Amygdala (tissue), 56 donors: ENCODE measurements around the gene TRIP6.
"Not testable (repeated sequence)": the region's sequence is repeated elsewhere in the genome, so short reads cannot be mapped to it uniquely, and the experiment has no call there.

ENCODE experiments used
- DNase-seq, 56 donors: peaks; one replicate each; lab custom pipeline; 2025; lab: John Stamatoyannopoulos, UW

The TRIP6 gene

DNA sequence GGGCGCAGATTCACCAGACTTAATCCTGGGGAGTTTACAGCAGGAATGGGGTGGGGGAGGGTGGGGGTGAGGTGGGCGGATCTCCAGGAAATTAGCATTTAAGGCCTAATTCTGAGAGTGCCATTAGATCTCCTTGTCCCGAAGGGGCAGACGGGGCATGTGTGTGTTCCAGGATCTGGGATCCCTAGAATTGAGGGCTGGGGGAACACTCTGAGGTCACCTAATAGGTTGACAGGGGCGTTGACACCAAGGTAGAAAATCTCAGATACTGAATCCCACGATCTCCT, 30.4 kb upstream of the TRIP6 start:
- no peak for DNase-seq

DNA sequence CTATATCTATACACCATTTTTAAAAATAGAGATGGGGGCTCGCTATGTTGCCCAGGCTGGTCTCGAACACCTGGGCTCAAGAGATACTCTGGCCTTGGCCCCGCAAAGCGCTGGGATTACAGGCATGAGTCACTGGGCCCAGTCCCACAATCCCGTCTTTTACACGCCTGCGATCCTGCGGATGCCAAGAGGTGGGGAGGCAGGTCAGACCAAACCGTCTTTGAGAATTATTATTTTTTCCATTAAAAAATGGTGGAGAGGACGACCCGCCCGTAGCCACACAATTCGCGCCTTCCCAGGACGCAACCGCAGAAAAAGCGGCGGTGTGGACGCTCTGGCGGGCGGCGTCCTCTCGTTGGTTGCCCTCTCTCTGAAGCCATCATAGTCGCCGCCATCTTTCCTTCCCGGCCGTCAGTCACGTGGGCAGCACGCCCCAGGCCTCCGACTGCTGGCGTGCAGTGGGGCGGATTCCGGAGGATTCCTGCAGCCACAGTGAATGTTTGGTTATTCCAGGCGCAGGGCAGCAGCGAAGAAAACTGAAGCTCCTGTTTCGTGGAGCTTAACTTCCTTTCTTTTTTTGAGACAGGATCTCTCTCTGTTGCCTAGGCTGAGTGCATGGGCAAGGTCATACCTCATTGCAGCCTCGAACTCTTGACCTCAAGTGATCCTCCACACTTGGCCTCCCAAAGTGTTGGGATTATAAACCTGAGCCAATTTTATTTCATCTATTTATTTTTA, 29.9 kb upstream of the TRIP6 start:
- DNase-seq: peak; percentile 43 to 94 (median 84)

DNA sequence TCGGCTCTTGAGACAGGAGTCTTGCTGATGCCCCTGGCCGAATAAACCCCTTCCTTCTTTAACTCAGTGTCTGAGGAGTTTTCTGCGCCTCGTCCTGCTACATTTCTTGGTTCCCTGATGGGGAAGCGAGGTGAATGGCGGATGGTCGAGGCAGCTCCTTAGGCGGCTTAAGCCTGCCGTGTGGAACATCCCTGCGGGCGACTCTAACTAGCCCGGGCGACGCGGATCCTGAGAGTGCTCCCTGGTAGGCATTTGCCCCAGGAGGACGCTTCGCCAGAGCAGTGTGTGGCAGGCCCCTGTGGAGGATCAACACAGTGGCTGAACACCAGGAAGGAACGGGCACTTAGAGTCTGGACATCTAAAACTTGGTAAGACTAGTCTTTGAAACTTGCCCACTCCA, 27.8 kb upstream of the TRIP6 start:
- no peak for DNase-seq

DNA sequence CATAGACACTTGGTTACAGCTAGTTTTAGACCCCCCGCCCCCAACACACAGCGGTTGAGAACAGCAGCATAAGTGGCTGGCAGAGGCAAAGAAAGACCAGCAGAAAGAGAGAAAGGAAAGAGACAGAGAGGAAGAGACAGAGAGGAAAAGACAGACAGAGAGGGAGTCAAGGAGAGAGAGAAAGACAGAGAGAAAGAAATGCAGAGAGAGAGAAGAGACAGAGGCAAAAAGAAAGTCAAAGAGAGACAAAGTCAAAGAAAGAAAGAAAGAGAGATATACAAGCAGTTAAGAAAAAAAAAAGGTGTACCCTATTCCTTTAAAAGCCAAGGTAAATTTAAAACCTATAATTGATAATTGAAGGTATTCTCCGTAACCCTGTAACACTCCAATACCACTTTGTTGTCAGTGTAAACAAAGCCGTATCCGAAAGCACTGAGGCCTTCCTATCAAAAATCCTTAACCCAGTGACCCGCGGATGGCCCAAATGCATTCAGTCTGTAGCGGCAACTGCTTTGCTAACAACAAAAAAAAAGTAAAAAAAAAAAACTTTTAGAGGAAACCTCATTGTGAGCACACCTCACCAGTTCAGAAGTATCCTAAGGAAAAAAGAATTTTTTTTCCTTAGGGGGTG, 26.6 kb upstream of the TRIP6 start:
- DNase-seq: no peak

DNA sequence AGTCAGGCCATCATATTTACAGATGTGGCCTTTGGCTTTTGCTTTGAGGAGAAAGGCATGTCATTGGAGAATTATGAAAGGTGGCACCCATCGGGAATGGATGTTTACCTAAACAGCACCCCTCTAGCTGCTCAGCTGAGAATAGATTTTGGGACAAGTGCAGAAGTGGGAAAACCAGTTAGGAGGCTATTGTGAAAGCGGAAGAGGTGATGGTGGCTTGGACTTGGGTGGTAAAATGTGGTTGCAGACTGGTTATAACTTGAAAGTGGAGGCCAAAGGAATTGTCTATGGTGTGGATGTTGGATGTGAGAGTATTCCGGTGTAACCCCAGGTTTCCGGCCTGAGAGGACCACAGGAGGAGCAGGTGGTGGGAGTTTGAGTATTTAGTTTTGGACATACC, 19.8 kb upstream of the TRIP6 start:
- DNase-seq: no peak

DNA sequence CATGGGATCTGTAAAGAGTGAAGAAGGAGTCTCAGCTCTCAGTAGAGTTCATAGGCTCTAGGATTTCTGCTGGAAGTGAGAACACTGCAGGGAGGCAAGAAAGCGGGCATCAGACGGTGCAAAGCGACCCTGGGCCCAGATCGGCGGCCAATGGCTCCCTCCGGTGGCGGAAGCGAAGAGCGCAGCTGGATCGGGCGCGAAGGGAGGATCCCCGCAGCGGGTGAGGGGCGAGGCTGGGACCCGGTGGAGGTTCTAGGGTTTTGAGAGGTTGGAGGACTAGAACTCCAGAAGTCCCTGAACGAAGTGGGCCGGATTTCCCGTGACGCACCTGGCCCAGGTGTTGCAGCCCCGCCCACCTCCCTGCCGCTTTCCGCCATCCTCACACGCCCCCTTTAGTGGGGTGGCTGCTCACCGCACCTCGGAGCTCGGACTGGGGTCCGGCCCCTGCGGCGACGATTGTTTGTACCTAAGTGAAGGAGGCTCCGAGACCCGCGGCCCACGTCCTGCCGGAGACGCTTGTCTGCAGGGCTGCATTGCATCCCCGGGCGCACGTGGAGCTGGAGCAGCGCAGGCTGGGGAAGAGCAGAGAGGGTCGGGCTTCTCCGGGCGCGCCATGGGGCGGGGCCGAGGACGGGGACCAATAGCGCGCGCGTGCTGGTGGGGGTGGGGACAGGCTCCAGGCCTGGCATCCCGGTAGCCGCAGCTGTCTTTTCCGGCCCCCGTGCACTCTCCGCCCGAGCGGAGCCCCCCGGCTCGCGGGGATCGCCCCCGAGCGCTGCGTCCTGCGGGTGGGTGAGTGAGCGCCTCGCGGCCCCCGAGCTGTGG, 14.9 kb upstream of the TRIP6 start, which contains the start of gene SLC12A9:
Gene SLC12A9 (plus strand): TSS at position 666 of the 825 bp plus-strand sequence. CDS start 1,485 bp downstream, outside the sequence.
- DNase-seq: peak; percentile 9 to 90 (median 78)

DNA sequence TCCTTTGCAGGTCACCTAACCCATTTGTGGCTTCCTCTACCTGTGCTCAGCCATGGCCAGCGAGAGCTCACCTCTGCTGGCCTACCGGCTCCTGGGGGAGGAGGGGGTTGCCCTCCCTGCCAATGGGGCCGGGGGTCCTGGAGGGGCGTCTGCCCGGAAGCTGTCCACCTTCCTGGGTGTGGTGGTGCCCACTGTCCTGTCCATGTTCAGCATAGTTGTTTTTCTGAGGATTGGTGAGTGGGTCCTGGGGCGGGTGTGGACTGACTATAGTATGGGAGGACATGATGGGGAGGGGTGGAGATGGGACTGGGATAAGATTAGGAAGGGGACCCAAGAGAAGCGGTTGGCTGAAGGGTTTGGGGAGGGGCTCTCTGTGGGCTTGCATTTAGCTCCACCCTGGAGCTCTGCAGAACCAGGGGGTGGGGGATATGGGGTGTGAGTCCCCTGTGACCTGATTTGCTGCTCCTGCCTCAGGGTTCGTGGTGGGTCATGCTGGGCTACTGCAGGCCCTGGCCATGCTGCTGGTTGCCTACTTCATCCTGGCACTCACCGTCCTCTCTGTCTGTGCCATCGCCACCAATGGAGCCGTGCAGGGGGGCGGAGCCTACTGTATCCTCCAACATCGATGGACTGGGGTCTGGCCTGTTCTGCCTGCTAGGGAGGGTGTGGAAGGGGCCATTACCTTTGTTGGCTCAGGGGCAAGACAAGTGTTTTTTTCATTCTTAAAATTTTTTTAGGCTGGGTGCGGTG, 12.9 kb upstream of the TRIP6 start:
- no peak for DNase-seq

DNA sequence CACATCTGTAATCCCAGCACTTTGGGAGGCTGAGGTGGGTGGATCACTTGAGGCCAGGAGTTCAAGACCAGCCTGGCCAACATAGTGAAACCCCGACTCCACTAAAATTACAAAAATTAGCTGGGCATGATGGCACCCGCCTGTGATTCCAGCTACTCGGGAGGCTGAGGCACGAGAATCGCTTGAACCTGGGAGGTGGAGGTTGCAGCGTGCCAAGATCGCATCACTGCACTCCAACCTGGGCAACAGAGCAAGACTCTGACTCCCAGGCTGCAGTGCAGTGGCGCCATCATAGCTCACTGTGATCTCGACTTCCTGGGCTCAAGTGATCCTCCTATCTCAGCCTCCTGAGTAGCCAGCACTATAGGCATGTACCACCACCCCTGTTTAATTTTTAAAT, 12.3 kb upstream of the TRIP6 start:
- not testable (repeated sequence) for DNase-seq

DNA sequence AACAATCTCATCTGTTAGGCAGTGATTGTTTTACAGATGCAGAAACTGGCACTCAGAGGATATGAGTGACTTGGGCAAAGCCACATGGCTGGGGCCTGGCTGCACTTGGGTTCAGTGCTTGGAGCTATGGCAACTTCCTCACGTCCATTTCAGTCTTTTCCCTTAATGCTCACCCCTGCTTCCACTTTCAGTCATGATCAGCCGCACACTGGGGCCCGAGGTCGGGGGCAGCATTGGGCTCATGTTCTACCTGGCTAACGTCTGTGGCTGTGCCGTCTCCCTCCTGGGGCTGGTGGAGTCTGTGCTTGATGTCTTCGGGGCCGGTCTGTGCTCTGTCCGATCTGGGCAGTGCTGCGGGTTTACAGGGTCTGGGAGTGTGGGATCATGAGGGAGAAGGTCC, 11.7 kb upstream of the TRIP6 start:
- no peak for DNase-seq

DNA sequence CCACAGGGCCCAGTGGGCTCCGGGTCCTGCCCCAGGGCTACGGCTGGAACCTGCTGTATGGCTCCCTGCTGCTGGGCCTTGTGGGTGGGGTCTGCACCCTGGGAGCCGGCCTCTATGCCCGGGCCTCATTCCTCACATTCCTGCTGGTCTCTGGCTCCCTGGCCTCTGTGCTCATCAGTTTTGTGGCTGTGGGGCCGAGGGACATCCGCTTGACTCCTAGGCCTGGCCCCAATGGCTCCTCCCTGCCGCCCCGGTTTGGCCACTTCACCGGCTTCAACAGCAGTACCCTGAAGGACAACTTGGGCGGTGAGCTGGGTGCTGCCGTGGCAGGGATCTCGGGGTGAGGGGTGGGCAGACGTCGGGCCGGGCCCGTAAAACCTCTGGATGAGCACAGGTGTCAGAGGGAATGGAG, 10.3 kb upstream of the TRIP6 start:
- no peak for DNase-seq

DNA sequence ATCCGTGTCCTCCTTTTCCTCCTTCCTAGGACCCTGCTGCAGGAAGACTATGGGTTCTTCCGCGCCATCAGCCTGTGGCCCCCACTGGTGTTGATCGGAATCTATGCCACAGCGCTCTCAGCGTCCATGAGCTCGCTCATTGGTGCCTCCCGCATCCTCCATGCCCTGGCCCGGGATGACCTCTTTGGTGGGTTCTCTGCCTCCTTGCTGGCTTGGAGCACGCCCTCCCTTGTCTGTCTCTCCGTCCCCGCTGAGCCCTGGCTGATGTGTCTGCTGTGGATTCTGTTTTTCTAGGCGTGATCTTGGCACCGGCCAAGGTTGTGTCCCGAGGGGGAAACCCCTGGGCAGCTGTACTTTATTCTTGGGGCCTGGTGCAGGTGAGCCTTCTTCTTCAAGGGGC, 7.3 kb upstream of the TRIP6 start:
- no peak for DNase-seq

DNA sequence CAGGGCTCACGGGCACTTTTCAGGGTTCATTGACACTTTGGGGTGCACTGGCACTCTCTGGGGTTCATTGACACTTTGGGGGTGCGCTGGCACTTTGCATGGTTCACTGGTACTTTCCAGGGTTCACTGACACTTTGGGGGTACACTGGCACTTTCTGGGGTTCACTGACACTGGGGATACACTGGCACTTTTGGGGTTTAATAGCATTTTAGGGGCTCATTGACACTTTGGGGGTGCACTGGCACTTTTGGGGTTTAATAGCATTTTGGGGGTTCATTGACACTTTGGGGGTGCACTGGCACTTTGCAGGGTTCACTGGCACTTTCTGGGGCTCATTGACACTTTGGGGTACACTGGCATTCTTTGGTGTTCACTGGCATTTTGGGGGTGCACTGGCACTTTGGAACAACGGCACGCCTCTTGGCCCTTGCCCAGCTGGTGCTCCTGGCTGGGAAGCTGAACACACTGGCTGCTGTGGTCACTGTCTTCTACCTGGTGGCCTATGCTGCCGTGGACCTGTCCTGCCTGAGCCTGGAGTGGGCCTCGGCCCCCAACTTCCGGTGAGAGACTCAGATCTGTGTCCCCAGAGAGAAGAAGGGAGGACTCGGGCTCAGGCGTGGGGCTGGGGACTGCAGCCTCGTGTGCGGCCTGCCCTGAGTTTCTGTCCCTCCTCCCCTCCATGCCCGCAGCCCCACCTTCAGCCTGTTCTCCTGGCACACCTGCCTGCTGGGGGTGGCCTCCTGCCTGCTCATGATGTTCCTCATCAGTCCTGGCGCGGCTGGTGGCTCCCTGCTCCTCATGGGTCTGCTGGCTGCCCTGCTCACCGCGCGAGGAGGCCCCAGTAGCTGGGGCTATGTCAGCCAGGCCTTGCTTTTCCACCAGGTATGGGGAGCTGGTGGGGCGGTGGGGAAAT, 6.2 kb upstream of the TRIP6 start:
- no peak for DNase-seq

DNA sequence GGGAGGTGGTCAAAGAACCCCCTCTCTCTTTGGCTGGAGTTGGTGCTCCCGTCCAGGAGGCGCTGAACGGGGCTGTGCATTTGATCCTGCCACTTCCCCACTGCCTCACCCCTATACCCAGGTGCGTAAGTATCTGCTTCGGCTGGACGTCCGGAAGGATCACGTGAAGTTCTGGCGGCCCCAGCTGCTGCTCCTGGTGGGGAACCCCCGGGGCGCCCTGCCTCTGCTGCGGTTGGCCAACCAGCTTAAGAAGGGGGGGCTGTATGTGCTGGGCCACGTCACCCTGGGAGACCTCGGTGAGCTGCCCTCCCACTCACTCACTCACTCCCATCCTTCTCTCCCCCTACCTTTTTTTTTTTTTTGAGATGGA, 5.6 kb upstream of the TRIP6 start:
- DNase-seq: no peak

DNA sequence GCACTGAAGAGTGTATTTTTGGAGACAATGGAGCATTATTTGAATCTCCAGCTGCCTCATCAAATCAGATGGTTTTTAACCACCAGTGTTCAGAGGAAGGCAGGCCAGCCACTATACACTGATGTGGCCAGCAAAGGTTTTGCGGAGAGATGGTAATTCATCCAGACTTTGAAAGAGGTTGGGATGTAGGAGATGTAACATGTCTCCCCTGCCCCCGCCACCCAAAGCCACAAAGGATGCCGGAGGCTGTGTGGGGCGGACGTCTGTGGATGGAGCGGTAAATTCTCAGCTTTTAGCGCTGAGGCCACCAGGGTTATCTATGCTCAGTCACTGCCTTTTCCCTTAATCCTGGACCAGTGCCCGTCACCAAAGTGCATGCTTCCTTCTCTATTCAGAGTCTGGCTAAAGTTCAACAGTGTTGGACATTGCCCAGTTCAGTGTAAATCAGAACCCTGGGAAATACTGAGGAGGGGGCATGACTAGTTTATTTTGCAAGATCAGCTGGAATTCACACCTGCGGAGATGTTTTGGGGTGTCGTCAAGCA, 3.7 kb upstream of the TRIP6 start:
- DNase-seq: peak in 6 of 56 donors; percentile 6 to 57 (median 32)

DNA sequence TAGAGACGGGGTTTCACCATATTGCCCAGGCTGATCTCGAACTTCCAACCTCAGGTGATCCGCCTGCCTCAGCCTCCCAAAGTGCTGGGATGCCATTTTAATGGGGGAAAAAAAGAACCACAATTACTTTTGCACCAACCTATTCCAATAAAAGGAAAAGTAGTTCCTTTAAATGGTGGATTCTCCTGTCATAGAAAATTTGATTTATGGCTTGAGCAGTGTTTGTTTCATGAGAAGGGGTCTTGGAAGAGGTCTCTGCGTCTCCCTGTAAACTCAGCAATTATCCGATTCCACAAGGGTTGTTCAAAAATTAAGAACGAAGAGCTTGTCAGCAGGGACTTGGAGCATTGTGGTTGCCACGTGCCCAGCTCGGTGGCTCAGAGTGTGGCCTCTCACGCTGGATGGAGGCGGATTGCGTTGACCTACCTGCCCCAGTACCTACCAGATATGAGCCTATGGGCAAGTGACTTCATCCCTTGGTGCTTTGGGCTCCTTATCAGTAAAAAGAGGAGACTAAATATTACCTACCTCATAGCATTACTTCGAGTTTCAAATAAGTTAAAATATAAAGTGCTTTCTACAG, 2.8 kb upstream of the TRIP6 start:
- DNase-seq: no peak

DNA sequence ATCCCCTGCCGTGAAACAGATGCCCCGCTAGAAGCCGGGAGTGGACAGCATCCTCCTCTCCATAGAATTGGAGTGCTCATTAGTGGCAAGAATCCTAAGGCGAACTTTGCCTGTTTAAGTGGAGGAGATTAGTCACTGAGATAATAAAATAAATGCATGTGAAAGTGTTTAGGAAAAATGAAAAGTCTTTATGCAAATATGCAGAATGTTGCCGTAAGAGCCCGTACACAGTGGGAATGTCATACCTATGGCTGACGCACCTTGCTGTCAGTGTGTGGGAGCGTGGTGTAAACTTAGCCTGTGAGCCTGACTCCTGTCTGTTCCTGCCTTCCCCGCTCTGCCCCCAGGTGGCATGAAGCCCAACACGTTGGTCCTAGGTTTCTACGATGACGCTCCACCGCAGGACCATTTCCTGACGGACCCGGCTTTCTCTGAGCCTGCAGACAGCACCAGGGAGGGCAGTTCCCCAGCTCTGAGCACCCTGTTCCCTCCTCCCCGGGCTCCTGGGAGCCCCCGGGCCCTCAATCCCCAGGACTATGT, 1.7 kb upstream of the TRIP6 start:
- DNase-seq: no peak

DNA sequence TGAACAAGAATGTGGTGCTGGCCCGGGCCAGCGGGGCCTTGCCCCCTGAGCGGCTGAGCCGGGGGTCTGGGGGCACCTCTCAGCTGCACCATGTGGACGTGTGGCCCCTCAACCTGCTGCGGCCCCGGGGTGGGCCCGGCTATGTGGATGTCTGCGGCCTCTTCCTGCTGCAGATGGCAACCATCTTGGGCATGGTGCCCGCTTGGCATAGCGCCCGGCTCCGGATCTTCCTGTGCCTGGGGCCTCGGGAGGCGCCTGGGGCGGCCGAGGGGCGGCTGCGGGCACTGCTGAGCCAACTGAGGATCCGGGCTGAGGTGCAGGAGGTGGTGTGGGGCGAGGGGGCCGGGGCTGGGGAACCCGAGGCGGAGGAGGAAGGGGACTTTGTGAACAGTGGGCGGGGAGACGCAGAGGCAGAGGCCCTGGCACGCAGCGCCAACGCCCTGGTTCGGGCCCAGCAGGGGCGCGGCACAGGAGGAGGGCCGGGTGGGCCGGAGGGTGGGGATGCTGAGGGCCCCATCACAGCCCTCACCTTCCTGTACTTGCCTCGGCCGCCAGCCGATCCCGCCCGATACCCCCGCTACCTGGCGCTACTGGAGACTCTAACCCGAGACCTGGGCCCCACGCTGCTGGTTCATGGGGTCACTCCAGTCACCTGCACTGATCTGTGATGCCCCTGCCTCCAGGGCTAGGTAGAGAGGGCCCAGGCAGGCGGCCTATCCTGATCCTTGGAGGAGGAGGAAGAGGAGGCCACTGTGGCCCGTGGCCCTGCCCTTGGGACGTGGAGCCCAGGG, 1.1 kb upstream of the TRIP6 start:
- peak in 55 of 56 donors; percentile 27 to 94 (median 69) for DNase-seq

DNA sequence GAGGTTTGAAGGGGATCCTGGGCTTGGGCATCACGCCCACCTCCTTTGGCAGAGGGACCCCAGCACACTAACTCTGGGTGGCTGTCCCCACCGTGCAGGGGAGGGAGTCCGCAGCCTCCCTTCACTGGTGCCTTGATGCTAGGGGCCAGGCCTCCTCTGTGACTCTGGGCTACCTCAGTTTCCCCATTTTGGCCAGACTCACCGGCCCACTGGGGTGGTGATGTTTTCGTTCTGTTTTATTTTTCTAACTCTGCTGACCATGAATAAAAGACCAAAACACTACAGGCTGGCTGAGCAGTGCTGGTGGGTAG, 503 bp upstream of the TRIP6 start:
- DNase-seq: no peak
